ENCODE results near the gene TRIP13.

Gene TRIP13

DNA sequence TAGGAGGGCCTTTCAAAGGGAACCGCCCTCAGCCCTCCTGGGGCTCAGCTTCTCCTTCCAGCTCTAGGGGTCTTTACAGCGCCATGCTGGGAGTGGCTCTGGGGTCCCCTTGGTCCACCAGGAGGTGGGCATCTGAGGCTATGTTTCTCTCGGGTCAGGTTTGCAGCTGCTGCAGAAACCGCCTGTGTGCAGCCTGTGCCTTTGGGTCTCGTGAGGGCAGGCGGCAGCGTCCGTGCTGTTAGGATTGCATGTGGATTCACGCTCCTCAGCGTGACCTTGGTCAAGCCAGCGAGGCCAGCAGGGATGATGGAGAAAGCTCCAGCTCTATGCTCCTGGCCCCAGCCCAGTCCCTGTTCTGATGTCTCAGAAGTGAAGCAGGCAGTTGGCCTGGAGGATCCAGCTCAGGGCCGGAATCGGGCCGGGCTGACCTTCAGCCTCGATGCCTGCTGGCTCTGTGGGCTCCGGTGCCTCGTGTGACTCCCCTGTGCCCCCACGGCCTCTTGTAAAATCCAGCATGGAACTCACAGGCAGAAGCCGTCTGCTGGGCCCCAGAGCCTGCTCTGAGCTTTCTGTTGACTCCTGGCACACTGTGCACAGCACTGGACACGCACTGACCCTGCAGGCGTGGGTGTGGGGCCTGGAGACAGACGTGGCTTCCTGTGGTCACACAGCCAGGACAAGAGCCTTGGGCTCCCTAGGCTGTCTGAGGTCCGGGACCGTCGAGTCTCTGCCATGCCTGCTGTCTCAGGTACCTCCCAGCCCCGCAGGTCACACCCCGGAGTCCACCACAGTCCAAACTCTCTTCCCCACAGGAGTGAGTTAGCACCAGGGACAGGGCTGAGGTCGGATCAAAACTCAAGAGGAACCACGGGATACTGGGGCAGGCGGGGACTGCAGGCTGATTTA lies 54.3 kb downstream of the TRIP13 start:
- TF ChIP-seq, protein P1, sequence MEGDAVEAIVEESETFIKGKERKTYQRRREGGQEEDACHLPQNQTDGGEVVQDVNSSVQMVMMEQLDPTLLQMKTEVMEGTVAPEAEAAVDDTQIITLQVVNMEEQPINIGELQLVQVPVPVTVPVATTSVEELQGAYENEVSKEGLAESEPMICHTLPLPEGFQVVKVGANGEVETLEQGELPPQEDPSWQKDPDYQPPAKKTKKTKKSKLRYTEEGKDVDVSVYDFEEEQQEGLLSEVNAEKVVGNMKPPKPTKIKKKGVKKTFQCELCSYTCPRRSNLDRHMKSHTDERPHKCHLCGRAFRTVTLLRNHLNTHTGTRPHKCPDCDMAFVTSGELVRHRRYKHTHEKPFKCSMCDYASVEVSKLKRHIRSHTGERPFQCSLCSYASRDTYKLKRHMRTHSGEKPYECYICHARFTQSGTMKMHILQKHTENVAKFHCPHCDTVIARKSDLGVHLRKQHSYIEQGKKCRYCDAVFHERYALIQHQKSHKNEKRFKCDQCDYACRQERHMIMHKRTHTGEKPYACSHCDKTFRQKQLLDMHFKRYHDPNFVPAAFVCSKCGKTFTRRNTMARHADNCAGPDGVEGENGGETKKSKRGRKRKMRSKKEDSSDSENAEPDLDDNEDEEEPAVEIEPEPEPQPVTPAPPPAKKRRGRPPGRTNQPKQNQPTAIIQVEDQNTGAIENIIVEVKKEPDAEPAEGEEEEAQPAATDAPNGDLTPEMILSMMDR (conservative IDR thresholded peaks at IDR 0.05), result no peak
- no peak overlapping the region for H3K27ac ChIP-seq

DNA sequence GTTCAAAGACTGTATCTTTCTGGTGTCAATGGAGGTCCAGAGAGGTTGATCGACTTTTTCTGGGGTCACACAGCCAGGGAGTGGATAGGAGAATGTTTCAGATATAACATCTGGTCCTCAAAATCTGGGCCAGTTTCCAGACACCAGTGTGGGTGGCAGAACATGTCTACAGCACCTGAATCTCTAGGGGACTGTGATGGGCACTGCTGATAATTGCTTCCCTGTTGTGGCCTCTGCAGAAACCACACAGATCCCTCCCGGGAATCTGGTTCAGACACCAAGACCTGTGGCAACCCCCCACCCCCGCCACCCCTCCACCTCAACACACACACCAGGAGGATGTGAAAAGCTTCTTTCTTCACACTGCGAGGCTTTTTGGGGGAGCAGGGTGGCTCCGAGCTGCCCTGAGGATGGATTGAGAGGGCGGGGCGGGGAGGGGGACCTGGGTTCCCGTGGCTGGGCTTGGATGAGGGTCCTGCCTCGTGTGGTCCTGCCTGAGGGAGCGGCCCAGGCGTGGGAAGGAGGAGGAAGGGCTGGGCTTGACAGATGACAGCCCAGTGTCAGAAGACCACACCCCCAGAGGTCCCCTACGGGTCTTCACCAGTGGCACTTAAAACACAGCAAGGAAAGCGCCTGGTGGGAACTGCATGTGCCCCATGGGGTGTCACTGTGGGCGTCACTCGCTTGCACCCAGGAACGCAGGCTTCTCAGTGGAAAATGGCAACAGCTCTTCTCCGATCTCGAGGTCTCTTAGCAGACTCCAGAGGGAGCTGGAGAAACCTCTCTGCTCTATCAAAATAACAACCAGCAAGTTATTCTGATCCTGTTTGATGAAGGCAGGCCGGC lies 55.2 kb downstream of the TRIP13 start:
- TF ChIP-seq, protein P1 (conservative IDR thresholded peaks at IDR 0.05), result 0 out of 2 replicates have a peak, but pooled peaks have one; percentile 15
- no peak overlapping the region for H3K27ac ChIP-seq

DNA sequence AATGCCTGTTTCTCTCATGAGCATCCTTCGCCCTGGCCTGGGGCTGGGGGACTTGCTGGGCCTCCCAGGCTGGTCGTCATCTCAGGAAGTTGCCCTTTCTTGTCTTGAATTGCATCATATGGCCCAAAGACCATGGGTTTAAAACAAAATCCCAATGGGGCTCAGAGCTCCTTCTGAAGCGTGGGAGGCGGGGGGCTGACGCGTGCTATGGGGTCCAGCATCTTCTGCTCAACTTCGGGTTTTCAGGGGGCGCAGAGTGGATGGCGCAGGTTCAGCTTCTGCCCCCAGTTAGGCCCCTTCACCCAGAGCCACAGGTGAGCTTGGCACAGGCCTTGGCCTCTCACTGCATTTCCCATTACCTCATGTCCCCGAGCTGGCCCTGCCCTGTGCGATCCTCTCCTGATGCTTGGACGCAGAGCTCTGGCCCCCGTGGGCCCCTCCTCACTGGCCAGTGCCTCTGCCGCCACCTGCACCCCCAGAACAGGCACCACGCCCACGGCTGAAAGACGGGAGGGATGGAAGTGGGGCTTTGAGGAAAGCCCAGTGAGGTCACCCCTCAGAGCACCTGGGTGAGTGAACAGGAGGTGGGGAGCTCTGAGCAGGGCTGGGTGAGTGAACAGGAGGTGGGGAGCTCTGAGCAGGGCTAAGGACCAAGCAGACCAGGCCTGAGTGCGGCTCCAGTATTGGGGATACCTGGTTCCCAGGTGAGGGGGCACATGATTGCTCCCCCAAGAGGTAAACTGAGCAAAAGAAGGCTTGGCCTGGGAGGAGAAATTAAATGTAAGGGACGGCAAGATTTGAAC lies 56.0 kb downstream of the TRIP13 start:
- no peak overlapping the region for H3K27ac ChIP-seq

DNA sequence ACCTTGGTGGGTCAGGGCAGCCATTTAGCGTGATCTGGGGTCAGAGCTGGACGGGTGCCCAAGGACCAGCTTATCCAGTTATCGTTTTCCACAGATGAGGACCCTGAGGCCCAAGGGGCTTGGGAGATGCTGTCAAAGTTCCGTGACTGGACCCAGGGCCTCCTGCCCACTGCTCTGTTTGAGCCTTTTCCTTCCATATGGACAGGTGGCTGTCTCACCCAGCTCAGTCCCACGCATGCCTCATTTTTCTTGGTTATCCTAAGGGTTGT lies 56.5 kb downstream of the TRIP13 start:
- no peak overlapping the region for H3K27ac ChIP-seq
- TF ChIP-seq, protein P1 (conservative IDR thresholded peaks at IDR 0.05), result no peak

More for the DNA sequence above, 56.0 kb downstream of the TRIP13 start:
- TF ChIP-seq, protein P1 (conservative IDR thresholded peaks at IDR 0.05), result no peak

DNA sequence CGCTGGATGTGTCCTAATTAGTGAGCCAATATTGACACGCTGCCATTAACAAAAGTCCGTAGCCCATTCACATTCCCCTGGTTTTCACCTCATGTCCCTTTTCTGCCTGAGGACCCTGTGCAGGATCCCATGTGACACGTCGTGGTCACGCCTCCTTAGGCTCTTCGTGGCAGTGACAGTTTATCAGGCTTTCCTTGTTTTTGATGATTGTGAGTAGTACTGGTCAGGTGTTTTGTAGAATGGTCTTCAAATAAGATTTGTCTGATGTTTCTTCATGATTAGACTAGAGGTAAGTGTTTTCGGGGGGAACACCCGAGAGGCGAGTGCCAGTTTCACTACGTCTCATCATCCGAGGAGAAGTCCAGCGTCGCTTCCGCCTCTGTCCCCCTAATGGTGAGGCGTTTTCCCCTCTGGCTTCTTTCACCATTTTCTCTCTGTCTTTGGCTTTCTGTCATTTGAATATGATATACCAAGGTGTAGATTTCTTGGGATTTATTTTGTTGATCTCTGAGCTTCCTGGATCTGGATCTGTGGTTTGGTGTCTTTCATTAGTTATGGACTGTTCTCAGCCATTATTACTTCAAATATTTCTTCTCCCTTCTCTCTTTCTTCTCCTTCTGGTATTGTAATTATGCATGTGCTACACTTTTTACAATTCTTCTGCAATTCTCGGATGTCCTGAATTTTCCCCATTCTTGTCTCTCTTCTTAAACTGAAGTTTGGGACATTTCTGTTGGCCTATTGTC lies 57.3 kb downstream of the TRIP13 start:
- no peak overlapping the region for H3K27ac ChIP-seq
- TF ChIP-seq, protein P1 (conservative IDR thresholded peaks at IDR 0.05), result no peak

DNA sequence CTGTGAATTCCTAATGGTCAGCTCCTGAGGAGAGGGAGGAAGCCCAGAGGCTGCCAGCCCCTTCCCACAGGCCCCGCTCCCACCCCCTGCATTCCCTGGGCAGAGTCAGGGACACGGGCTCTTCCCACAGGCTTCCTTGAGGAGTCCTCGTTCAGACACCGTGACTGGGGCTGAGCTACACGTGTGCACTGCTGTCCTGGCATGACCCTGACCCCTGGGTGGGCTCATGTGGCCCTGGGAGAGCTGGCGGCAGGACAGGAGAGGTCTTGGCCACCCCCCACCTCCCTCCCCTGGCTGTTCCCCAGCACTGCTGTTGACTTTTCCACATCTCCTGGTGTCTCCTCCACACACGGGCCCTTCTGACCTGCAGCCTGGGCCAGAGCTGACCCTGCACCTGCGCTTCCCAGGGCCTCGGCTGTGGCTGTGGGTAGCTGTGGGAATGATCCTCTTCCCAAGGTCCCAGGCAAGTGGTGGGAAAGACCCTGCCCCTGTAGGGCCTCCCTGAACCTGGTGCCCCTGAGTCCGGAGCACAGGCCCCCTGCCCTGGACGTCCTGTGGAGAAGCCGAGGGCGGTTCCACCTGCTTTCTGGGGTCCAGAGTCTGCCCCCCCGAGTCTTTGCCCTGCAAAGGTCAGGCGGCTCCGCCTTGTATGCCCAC lies 59.4 kb downstream of the TRIP13 start:
- TF ChIP-seq, protein P1 (conservative IDR thresholded peaks at IDR 0.05), result no peak
- no peak overlapping the region for H3K27ac ChIP-seq
